K562 (cell line): Measurements from ENCODE around the gene RABGAP1L. TPM values are rescaled to one million over a fixed set of nuclear protein-coding genes. Genes with fewer than 3 reads are reported as not detected.

ENCODE experiments used
- ATAC-seq: fragments of 200-7000 bp; cut with Tn5 transposase; 3 replicates; pipeline ENCODE4 v1.9.1; 2020; ENCODE audit warnings: moderate library complexity
- BruUV-seq: library from RNA; stranded (reverse); fragments of 400-500 nt; replicated peaks from 2 replicates; lab custom pipeline; 2021; lab: Mats Ljungman, UMichigan
- CTCF ChIA-PET: fragments of 300-600 bp; formaldehyde crosslinking; extraction: SDS; loops from one replicate; lab custom pipeline; 2021; ENCODE audit warnings: low intra/inter-chr PET ratio; lab: Yijun Ruan, JAX
- POLR2A ChIA-PET: fragments of 300-600, 350-650 bp; sonication (Branson Sonifier 250); formaldehyde crosslinking; extraction: SDS; loops from one replicate; lab custom pipeline; 2021; ENCODE audit warnings: antibody characterized with exemption, inconsistent platforms; lab: Yijun Ruan, JAX
- DNase-seq, 4 experiments: peaks; one replicate each; pipeline versions ENCODE4 v3.0.0 to v3.0.0-alpha.2; 2011 to 2018; ENCODE audit warnings: low spot score in 3 of 4, mixed read lengths in 3 of 4; ENCODE audit errors: extremely low read depth in 1 of 4
- FAIRE-seq: peaks from 2 replicates; lab custom pipeline; 2011; peaks lifted over from hg19 to GRCh38; lab: Jason Lieb, UNC
- H2AFZ ChIP-seq: 2 replicates; pipeline ENCODE4 v1.6.0; 2011; ENCODE audit warnings: low read depth, low read length, control low read depth, inconsistent platforms
- H3K27ac ChIP-seq: fragments of 200-600 bp; 3 replicates; pipeline ENCODE4 v1.8.0; 2011; ENCODE audit warnings: low read depth, mild to moderate bottlenecking, control low read depth, inconsistent platforms, low read length, moderate library complexity, mixed read lengths; ENCODE audit errors: extremely low read depth
- H3K27me3 ChIP-seq, 2 experiments: fragments of 300-600 bp in 1 of 2; 2 replicates in 1 of 2; 3 replicates in 1 of 2; pipeline versions ENCODE4 v1.6.0 to v1.8.0; 2011; ENCODE audit warnings: inconsistent platforms in 2 of 2, low read length in 2 of 2, mild to moderate bottlenecking in 1 of 2, mixed read lengths in 1 of 2, moderate library complexity in 1 of 2; ENCODE audit not compliant: control insufficient read depth in 2 of 2, insufficient read depth in 2 of 2
- H3K36me3 ChIP-seq: fragments of 300-600 bp; 3 replicates; pipeline ENCODE4 v1.8.0; 2011; ENCODE audit warnings: mild to moderate bottlenecking, low read length, inconsistent platforms; ENCODE audit not compliant: control insufficient read depth, insufficient read depth
- H3K4me1 ChIP-seq, 2 experiments: fragments of 200-600 bp in 1 of 2; replicated peaks in 1 of 2; 2 replicates in 1 of 2; 3 replicates in 1 of 2; pipeline versions ENCODE4 v1.5.1 to v1.8.0; 2011; ENCODE audit warnings: inconsistent platforms in 2 of 2, low read length in 2 of 2, mild to moderate bottlenecking in 1 of 2, mixed read lengths in 1 of 2, moderate library complexity in 1 of 2; ENCODE audit not compliant: control insufficient read depth in 2 of 2, insufficient read depth in 2 of 2
- H3K4me2 ChIP-seq: 2 replicates; pipeline ENCODE4 v1.6.1; 2011; ENCODE audit warnings: low read length, control low read depth, inconsistent platforms, mixed read lengths; ENCODE audit not compliant: insufficient read depth
- H3K4me3 ChIP-seq: fragments of 200-600 bp; sonication (generic), shearing (Covaris generic); 2 replicates; pipeline ENCODE4 v1.5.1; 2016; ENCODE audit warnings: control low read depth, inconsistent platforms
- H3K79me2 ChIP-seq: fragments of 200-600 bp; 3 replicates; pipeline ENCODE4 v1.8.0; 2011; ENCODE audit warnings: low read length, inconsistent platforms; ENCODE audit not compliant: control insufficient read depth, insufficient read depth
- H3K9ac ChIP-seq, 2 experiments: 2 replicates each; pipeline versions ENCODE4 v1.6.0 to v1.6.1; 2011; ENCODE audit warnings: low read depth in 2 of 2, low read length in 2 of 2, control low read depth in 1 of 2, inconsistent platforms in 1 of 2, mild to moderate bottlenecking in 1 of 2, mixed read lengths in 1 of 2; ENCODE audit not compliant: insufficient read depth in 1 of 2
- H3K9me1 ChIP-seq: one replicate; pipeline ENCODE4 v1.6.0; 2011; ENCODE audit warnings: inconsistent platforms, mild to moderate bottlenecking, low read length, moderate library complexity; ENCODE audit not compliant: control insufficient read depth, insufficient read depth
- H3K9me3 ChIP-seq: replicated peaks from 2 replicates; pipeline ENCODE4 v1.5.1; 2011; ENCODE audit warnings: low read depth, low read length, inconsistent platforms; ENCODE audit not compliant: control insufficient read depth, insufficient read depth
- H4K20me1 ChIP-seq: replicated peaks from 2 replicates; pipeline ENCODE4 v1.6.1; 2011; ENCODE audit warnings: low read length, inconsistent platforms, mixed read lengths; ENCODE audit not compliant: control insufficient read depth, insufficient read depth
- CBX3 ChIP-seq, 2 experiments: IDR thresholded peaks; 1 replicate in 1 of 2; 2 replicates in 1 of 2; pipeline ENCODE4 v1.6.1; 2012; ENCODE audit warnings: inconsistent platforms in 2 of 2, low read length in 2 of 2, borderline replicate concordance in 1 of 2, control low read depth in 1 of 2
- CEBPB ChIP-seq: fragments of 450-650 bp; IDR thresholded peaks from 2 replicates; pipeline ENCODE4 v1.6.1; 2016; ENCODE audit warnings: missing genetic modification characterization, missing compliant biosample characterization
- CHAMP1 ChIP-seq: fragments of 450-650 bp; IDR thresholded peaks from 2 replicates; pipeline ENCODE4 v1.6.1; 2016; ENCODE audit warnings: mild to moderate bottlenecking
- GATAD2B ChIP-seq: fragments of 450-650 bp; IDR thresholded peaks from 2 replicates; pipeline ENCODE4 v1.6.1; 2017; ENCODE audit warnings: mild to moderate bottlenecking, borderline replicate concordance
- KAT7 ChIP-seq: sonication (generic); formaldehyde crosslinking; IDR thresholded peaks from 2 replicates; pipeline ENCODE4 v1.8.0; 2022; ENCODE audit warnings: missing genetic modification reagents, mild to moderate bottlenecking, borderline replicate concordance
- KAT8 ChIP-seq: fragments of 450-650 bp; IDR thresholded peaks from 2 replicates; pipeline ENCODE4 v1.6.1; 2016; ENCODE audit warnings: low read depth, mild to moderate bottlenecking
- KDM4B ChIP-seq, 2 experiments: fragments of 450-650 bp in 1 of 2; sonication (generic) in 1 of 2; IDR thresholded peaks; 2 replicates each; pipeline ENCODE4 v1.6.1; 2016 to 2017; ENCODE audit warnings: borderline replicate concordance in 2 of 2, antibody characterized with exemption in 1 of 2, low read depth in 1 of 2, mild to moderate bottlenecking in 1 of 2
- RBM25 ChIP-seq: fragments of 200-400 bp; formaldehyde crosslinking; IDR thresholded peaks from 2 replicates; pipeline ENCODE4 v1.6.1; 2018; ENCODE audit warnings: low read length, low read depth, moderate library complexity; ENCODE audit not compliant: severe bottlenecking
- RFX5 ChIP-seq: IDR thresholded peaks from 2 replicates; pipeline ENCODE4 v1.6.1; 2011; ENCODE audit warnings: low read depth, mild to moderate bottlenecking, improper control_type of control experiment, low read length
- SMC3 ChIP-seq: conservative IDR thresholded peaks from 2 replicates; pipeline ENCODE4 v1.6.1; 2011; ENCODE audit warnings: low read depth, low read length, improper control_type of control experiment; ENCODE audit not compliant: insufficient read depth
- TRIM28 ChIP-seq: fragments of 450-650 bp; IDR thresholded peaks from 2 replicates; pipeline ENCODE4 v1.6.1; 2017
- ZBTB2 ChIP-seq: fragments of 450-650 bp; IDR thresholded peaks from 2 replicates; pipeline ENCODE4 v1.6.1; 2016; ENCODE audit warnings: antibody characterized with exemption
- ZNF384 ChIP-seq: IDR thresholded peaks from 2 replicates; pipeline ENCODE4 v1.6.1; 2012; ENCODE audit warnings: low read depth, low read length, improper control_type of control experiment
- in situ Hi-C: fragments of 300-500 bp; cut with MboI; formaldehyde crosslinking; loops from 4 replicates; pipeline ENCODE4 v1.15.0; 2018; ENCODE audit warnings: inconsistent platforms, mixed read lengths
- intact Hi-C: fragments of 100-400 bp; cut with micrococcal nuclease; formaldehyde crosslinking; loops from 2 replicates; pipeline ENCODE4 v1.14.2; 2022
- polyA plus RNA-seq, 8 experiments: library from polyadenylated mRNA; depleted of rRNA in 4 of 8; stranded (reverse) in 5 of 8; unstranded in 3 of 8; fragments of >200 nt; fragmentation: Nextera tagmentation in 2 of 8; fragmentation: Illumina TruSeq in 1 of 8; extraction: Ambion mirVana in 2 of 8; extraction: Trizol in 1 of 8; gene quantifications; 2 replicates each; pipeline versions ENCODE4 v1.2.1 to v1.2.3, GENCODE V29; 2011 to 2014; ENCODE audit warnings: inconsistent platforms in 1 of 8, missing spikeins in 1 of 8
- total RNA-seq, 7 experiments: library from RNA; depleted of rRNA in 6 of 7; stranded (reverse); fragments of >200 nt in 6 of 7; fragmentation: Illumina TruSeq in 2 of 7; extraction: Trizol in 2 of 7; gene quantifications; 2 replicates each; pipeline versions ENCODE4 v1.2.1 to v1.2.3, GENCODE V29; 2011 to 2021; ENCODE audit warnings: low replicate concordance in 1 of 7
- TF ChIP-seq, protein P1 (sequence below): fragments of 250-450 bp; sonication (Bioruptor Pico); IDR thresholded peaks from 2 replicates; pipeline ENCODE4 v1.8.0; 2021; ENCODE audit warnings: borderline replicate concordance, mild to moderate bottlenecking, moderate library complexity; ENCODE audit not compliant: poor library complexity, severe bottlenecking
- TF ChIP-seq, protein P2 (sequence below): fragments of 250-450 bp; sonication (Bioruptor Pico); IDR thresholded peaks from 2 replicates; pipeline ENCODE4 v1.4.0; 2020; ENCODE audit warnings: borderline replicate concordance

RABGAP1L gene
- total and polyA plus RNA-seq, 9 of the 15 experiments (the other 6 are each of a cell fraction or from before 2014, with no cell fraction given) = 16.5 to 44.9 (median 26.7) TPM

GRCh38 chr1:174982971-174983689, 823.8 kb downstream of the RABGAP1L start:
- BruUV-seq = no TSS peak
- intact Hi-C loops (loop anchor here (1.0 kb wide), 2 partner anchors 100 to 213 kb away; no protein-coding TSS in a partner anchor), in situ Hi-C loops (loop anchor here (10.0 to 25.0 kb wide), 2 partner anchors 98 to 721 kb away; no protein-coding TSS in a partner anchor)
- Histone ChIP-seq H3K4me2 (no peak overlapping the region), H3K4me3 (no peak overlapping the region), H3K9ac (no peak overlapping the region), H3K27ac (no peak overlapping the region), H3K79me2 (no peaks in the 10 kb centered on the region), H3K4me1 (no peaks in the 10 kb centered on the region), H4K20me1 (no peaks in the 10 kb centered on the region), H3K9me3 (no peaks in the 10 kb centered on the region; the same call in 1 of the 2 replicates), H3K27me3 (no peaks in the 10 kb centered on the region), H3K9me1 (no peaks in the 10 kb centered on the region), H3K36me3 (peaks cover 26% of the 10 kb centered on the region), H2AFZ (no peak overlapping the region)
- ChIA-PET CTCF (interaction anchor here (1.1 to 2.3 kb wide), 2 partner anchors 115 to 214 kb away, joined by 3 to 59 read pairs; no protein-coding TSS in a partner anchor), POLR2A (interaction anchor here (0.8 to 7.5 kb wide), 3 partner anchors 10 to 17 kb away, joined by 3 to 60 read pairs (median 3); partner anchors contain the start of gene CACYBP)
- DNase-seq = peak; percentile 43 to 74 (median 48)
- ATAC-seq = peak; percentile 43; the same call in 2 of the 3 replicates
- peak; percentile 71 for FAIRE-seq
- no peak for TF ChIP-seq RFX5
- peak; percentile 18; the same call in 1 of the 2 replicates for TF ChIP-seq CEBPB (tag)
- no peak for TF ChIP-seq KDM4B (IDR thresholded peaks at IDR 0.05; ENCODE audit: borderline replicate concordance in 2 of 2, low read depth in 1 of 2)
- TF ChIP-seq KAT7 (CRISPR knock-in tag) = no peak; the same call in 1 of the 2 replicates
- peak in 1 of 2 experiments; percentile 56; a peak in 1 of 3 replicates for TF ChIP-seq CBX3 (IDR thresholded peaks at IDR 0.05; ENCODE audit: borderline replicate concordance in 1 of 2, low read length in 2 of 2)
- no peak for TF ChIP-seq ZBTB2
- TF ChIP-seq, protein P1, sequence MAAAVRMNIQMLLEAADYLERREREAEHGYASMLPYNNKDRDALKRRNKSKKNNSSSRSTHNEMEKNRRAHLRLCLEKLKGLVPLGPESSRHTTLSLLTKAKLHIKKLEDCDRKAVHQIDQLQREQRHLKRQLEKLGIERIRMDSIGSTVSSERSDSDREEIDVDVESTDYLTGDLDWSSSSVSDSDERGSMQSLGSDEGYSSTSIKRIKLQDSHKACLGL (CRISPR knock-in tag) = no peak
- TF ChIP-seq KAT8 = no peak
- TF ChIP-seq GATAD2B = 0 out of 2 replicates have a peak, but pooled peaks have one; percentile 35
- peak; percentile 80; the same call in 1 of the 2 replicates for TF ChIP-seq CHAMP1
- 0 out of 2 replicates have a peak, but pooled peaks have one; percentile 52 for TF ChIP-seq TRIM28
- peak; percentile 78 for TF ChIP-seq ZNF384
- TF ChIP-seq, protein P2, sequence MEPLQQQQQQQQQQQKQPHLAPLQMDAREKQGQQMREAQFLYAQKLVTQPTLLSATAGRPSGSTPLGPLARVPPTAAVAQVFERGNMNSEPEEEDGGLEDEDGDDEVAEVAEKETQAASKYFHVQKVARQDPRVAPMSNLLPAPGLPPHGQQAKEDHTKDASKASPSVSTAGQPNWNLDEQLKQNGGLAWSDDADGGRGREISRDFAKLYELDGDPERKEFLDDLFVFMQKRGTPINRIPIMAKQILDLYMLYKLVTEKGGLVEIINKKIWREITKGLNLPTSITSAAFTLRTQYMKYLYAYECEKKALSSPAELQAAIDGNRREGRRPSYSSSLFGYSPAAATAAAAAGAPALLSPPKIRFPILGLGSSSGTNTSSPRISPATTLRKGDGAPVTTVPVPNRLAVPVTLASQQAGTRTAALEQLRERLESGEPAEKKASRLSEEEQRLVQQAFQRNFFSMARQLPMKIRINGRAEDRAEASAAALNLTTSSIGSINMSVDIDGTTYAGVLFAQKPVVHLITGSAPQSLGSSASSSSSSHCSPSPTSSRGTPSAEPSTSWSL (CRISPR knock-in tag) = no peak
- peak; percentile 6 for TF ChIP-seq RBM25
- peak; percentile 39; the same call in 1 of the 2 replicates for TF ChIP-seq SMC3
